ENCODE results near the gene PSMC6.

Gene PSMC6

GRCh38 chr14:52706724-52707706 is at the start of gene PSMC6:
PSMC6 (plus strand) TSS chr14:52707200; CDS start chr14:52707220, 20 bp downstream.
- Histone ChIP-seq H3K27me3 (no peaks in the 10 kb centered on the region), H3K4me3 (ENCODE audit: low read depth in 1 of 2, low read length in 1 of 2) (peak within 1 kb of the TSS; percentile 84 to 88), H3K36me3 (peaks cover 27% of the 10 kb centered on the region), H3K27ac (peak within 1 kb of the TSS; percentile 88), H3K4me1 (ENCODE audit: control insufficient read depth in 1 of 2, insufficient read depth in 1 of 2, low read depth in 1 of 2, low read length in 1 of 2) (peaks cover 26 to 28% of the 10 kb centered on the region in 2 experiments), H3K9me3 (no peaks in the 10 kb centered on the region)
- TF ChIP-seq CTCF (IDR thresholded peaks at IDR 0.05): peak; percentile 49

GRCh38 chr14:52660325-52660724 is 46.7 kb upstream of the PSMC6 start:
- Histone ChIP-seq H3K36me3 (peaks cover 68% of the 10 kb centered on the region), H3K9me3 (no peaks in the 10 kb centered on the region)

GRCh38 chr14:52660832-52661231 is 46.2 kb upstream of the PSMC6 start:
- TF ChIP-seq CTCF (IDR thresholded peaks at IDR 0.05): no peak
- H3K4me1 ChIP-seq (ENCODE audit: control insufficient read depth in 1 of 2, insufficient read depth in 1 of 2, low read depth in 1 of 2, low read length in 1 of 2): no peaks in the 10 kb centered on the region
- H3K27ac ChIP-seq: no peak overlapping the region
- H3K9me3 ChIP-seq: no peaks in the 10 kb centered on the region
- no peak overlapping the region for H3K4me3 ChIP-seq (ENCODE audit: low read depth in 1 of 2, low read length in 1 of 2)
- H3K27me3 ChIP-seq: no peaks in the 10 kb centered on the region
- H3K36me3 ChIP-seq: peaks cover 68% of the 10 kb centered on the region

More at GRCh38 chr14:52660325-52660724, 46.7 kb upstream of the PSMC6 start:
- no peak for TF ChIP-seq CTCF (IDR thresholded peaks at IDR 0.05)
- Histone ChIP-seq H3K4me3 (ENCODE audit: low read depth in 1 of 2, low read length in 1 of 2) (no peak overlapping the region), H3K27ac (no peak overlapping the region), H3K4me1 (ENCODE audit: control insufficient read depth in 1 of 2, insufficient read depth in 1 of 2, low read depth in 1 of 2, low read length in 1 of 2) (no peaks in the 10 kb centered on the region), H3K27me3 (no peaks in the 10 kb centered on the region)

GRCh38 chr14:52661314-52661713 is 45.7 kb upstream of the PSMC6 start:
- H3K27ac ChIP-seq: no peak overlapping the region
- no peaks in the 10 kb centered on the region for H3K27me3 ChIP-seq
- H3K4me1 ChIP-seq (ENCODE audit: control insufficient read depth in 1 of 2, insufficient read depth in 1 of 2, low read depth in 1 of 2, low read length in 1 of 2): no peaks in the 10 kb centered on the region
- no peak for TF ChIP-seq CTCF (IDR thresholded peaks at IDR 0.05)
- no peaks in the 10 kb centered on the region for H3K9me3 ChIP-seq
- H3K4me3 ChIP-seq (ENCODE audit: low read depth in 1 of 2, low read length in 1 of 2): no peak overlapping the region
- H3K36me3 ChIP-seq: peaks cover 69% of the 10 kb centered on the region

GRCh38 chr14:52663850-52664249 is 43.1 kb upstream of the PSMC6 start:
- H3K9me3 ChIP-seq: no peaks in the 10 kb centered on the region
- no peaks in the 10 kb centered on the region for H3K27me3 ChIP-seq
- H3K27ac ChIP-seq: no peak overlapping the region
- H3K36me3 ChIP-seq: peaks cover 64% of the 10 kb centered on the region
- no peaks in the 10 kb centered on the region for H3K4me1 ChIP-seq (ENCODE audit: control insufficient read depth in 1 of 2, insufficient read depth in 1 of 2, low read depth in 1 of 2, low read length in 1 of 2)
- H3K4me3 ChIP-seq (ENCODE audit: low read depth in 1 of 2, low read length in 1 of 2): no peak overlapping the region
- no peak for TF ChIP-seq CTCF (IDR thresholded peaks at IDR 0.05)

Measured in neutrophil (primary cell).